ENCODE data around the gene UQCRC2. TPM values are rescaled to one million over a fixed set of nuclear protein-coding genes. Genes with fewer than 3 reads are reported as not detected.
"Not testable (repeated sequence)": the region's sequence is repeated elsewhere in the genome, so short reads cannot be mapped to it uniquely, and the experiment has no call there.

UQCRC2 gene
- total RNA-seq, 2 experiments from 2014 or later, result 198 to 231 TPM

GRCh38 chr16:21989133-21989532 lies 36.0 kb downstream of the UQCRC2 start:
- Mint-ChIP-seq H3K4me1 (peaks cover 11% of the 10 kb centered on the region), H3K4me3 (no peak overlapping the region), H3K36me3 (ENCODE audit: low read depth) (peaks cover 8% of the 10 kb centered on the region), H3K27me3 (no peaks in the 10 kb centered on the region), H3K27ac (no peak overlapping the region), H3K9me3 (no peaks in the 10 kb centered on the region)
- ChIA-PET POLR2A (no interaction called here), CTCF (interaction anchor here (1.4 kb wide), 2 partner anchors 13 to 110 kb away, joined by 3 to 4 read pairs; no protein-coding TSS in a partner anchor)
- DNase-seq, result no peak

GRCh38 chr16:21989751-21990150 lies 36.6 kb downstream of the UQCRC2 start:
- no peaks in the 10 kb centered on the region for H3K27me3 Mint-ChIP-seq
- ChIA-PET POLR2A (no interaction called here), CTCF (interaction anchor here (0.8 to 1.4 kb wide), 5 partner anchors 11 to 199 kb away, joined by 3 to 5 read pairs (median 3); no protein-coding TSS in a partner anchor)
- no peaks in the 10 kb centered on the region for H3K9me3 Mint-ChIP-seq
- DNase-seq, result no peak
- H3K4me3 Mint-ChIP-seq, result no peak overlapping the region
- H3K36me3 Mint-ChIP-seq (ENCODE audit: low read depth), result peaks cover 3% of the 10 kb centered on the region
- peaks cover 11% of the 10 kb centered on the region for H3K4me1 Mint-ChIP-seq
- H3K27ac Mint-ChIP-seq, result no peak overlapping the region

DNA sequence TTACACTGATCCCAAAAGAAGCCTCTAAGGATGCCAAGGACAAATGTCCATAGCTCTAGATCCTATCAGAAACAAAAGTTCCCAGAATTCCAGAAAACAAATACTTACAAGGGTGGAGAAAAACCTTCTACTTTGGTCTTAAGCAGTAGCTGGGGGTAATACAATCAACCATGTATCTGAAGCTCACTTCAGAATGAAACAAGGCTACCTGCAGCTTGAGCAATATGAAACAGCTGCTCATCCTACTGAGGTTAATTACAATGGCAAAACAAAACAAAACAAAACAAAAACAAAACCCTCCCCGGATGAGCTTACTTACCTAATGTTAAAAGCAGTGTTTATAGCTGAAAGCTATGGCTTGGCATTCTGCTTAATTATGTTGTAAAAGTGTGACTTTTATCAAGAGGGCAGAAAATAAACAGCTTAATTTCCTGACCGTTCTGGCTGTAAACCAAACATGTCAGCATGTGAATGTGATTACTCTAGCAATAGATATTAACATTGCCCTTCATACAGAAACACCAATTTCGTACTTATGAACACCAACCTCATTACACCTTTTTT lies 37.3 kb downstream of the UQCRC2 start:
- Mint-ChIP-seq H3K4me1 (peaks cover 13% of the 10 kb centered on the region), H3K4me3 (no peak overlapping the region), H3K27ac (no peak overlapping the region), H3K27me3 (no peaks in the 10 kb centered on the region), H3K9me3 (no peaks in the 10 kb centered on the region), H3K36me3 (ENCODE audit: low read depth) (peaks cover 2% of the 10 kb centered on the region)
- CTCF ChIA-PET, result interaction anchor here (0.8 to 1.5 kb wide), 7 partner anchors 12 to 198 kb away, joined by 3 to 5 read pairs (median 3); no protein-coding TSS in a partner anchor
- POLR2A ChIA-PET, result interaction anchor here (0.6 kb wide), 1 partner anchor 182 kb away, joined by 3 read pairs; no protein-coding TSS in a partner anchor
- no peak for DNase-seq

GRCh38 chr16:21991621-21992020 lies 38.5 kb downstream of the UQCRC2 start:
- Mint-ChIP-seq H3K27me3 (no peaks in the 10 kb centered on the region), H3K4me1 (peaks cover 13% of the 10 kb centered on the region), H3K36me3 (ENCODE audit: low read depth) (no peaks in the 10 kb centered on the region), H3K9me3 (no peaks in the 10 kb centered on the region), H3K4me3 (no peak overlapping the region), H3K27ac (no peak overlapping the region)
- POLR2A ChIA-PET, result no interaction called here
- CTCF ChIA-PET, result interaction anchor here (1.5 kb wide), 2 partner anchors 99 to 197 kb away, joined by 3 to 4 read pairs; no protein-coding TSS in a partner anchor
- no peak for DNase-seq

- no peak for DNase-seq
- no peaks in the 10 kb centered on the region for H3K36me3 Mint-ChIP-seq (ENCODE audit: low read depth)
- H3K4me3 Mint-ChIP-seq, result no peak overlapping the region
- no peak overlapping the region for H3K27ac Mint-ChIP-seq
- POLR2A ChIA-PET, result interaction anchor here (0.6 kb wide), 1 partner anchor 10 kb away, joined by 3 read pairs; no protein-coding TSS in a partner anchor
- H3K4me1 Mint-ChIP-seq, result peaks cover 13% of the 10 kb centered on the region
- no peaks in the 10 kb centered on the region for H3K9me3 Mint-ChIP-seq
- CTCF ChIA-PET, result interaction anchor here (0.7 to 1.0 kb wide), 2 partner anchors 83 to 104 kb away, joined by 4 to 6 read pairs; no protein-coding TSS in a partner anchor
- no peaks in the 10 kb centered on the region for H3K27me3 Mint-ChIP-seq
Measured at GRCh38 chr16:21994856-21995465, 41.8 kb downstream of the UQCRC2 start.

DNA sequence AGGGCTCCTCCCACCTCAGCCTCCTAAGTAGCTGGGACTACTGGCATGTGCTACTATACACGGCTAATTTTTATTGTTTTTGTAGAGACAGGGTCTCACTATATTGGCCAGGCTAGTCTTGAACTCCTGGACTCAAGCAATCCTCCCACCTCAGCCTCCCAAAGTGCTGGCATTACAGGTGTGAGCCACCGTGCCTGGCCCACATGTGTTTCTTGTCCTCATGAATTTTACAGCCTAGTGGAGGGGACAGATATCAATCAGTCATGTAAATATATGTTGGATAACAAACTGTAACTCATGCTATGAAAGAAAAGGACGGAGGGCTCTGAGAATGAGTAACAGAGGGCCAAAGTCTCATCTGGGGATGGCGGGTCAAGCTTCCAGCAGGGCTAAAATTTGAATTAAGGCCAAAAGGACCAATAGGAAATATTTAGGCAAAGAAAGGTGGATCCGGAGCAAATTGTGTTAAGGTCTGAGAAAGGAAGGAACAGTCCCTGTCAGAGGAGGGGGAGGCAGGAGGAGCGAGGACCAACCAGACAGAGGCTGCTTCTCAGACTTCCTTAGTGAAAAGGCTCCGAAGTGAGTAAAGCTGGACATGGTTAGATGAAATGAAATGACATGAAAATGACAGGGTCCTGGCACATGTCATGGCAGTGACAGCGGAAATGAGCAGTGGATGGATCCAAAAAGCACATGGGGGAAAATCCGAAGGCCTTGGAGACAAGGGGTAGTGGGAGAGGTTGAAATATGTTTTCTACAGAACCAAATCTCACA lies 43.9 kb downstream of the UQCRC2 start:
- ChIA-PET POLR2A (no interaction called here), CTCF (interaction anchor here (0.9 to 3.5 kb wide), 3 partner anchors 59 to 192 kb away, joined by 3 to 21 read pairs (median 9); no protein-coding TSS in a partner anchor)
- no peak for DNase-seq
- H3K27me3 Mint-ChIP-seq, result no peaks in the 10 kb centered on the region
- H3K4me3 Mint-ChIP-seq, result no peak overlapping the region
- no peaks in the 10 kb centered on the region for H3K36me3 Mint-ChIP-seq (ENCODE audit: low read depth)
- peaks cover 12% of the 10 kb centered on the region for H3K4me1 Mint-ChIP-seq
- no peak overlapping the region for H3K27ac Mint-ChIP-seq
- H3K9me3 Mint-ChIP-seq, result no peaks in the 10 kb centered on the region

- Mint-ChIP-seq H3K9me3 (no peaks in the 10 kb centered on the region), H3K27me3 (no peaks in the 10 kb centered on the region), H3K4me1 (peaks cover 12% of the 10 kb centered on the region), H3K27ac (no peak overlapping the region), H3K36me3 (ENCODE audit: low read depth) (no peaks in the 10 kb centered on the region), H3K4me3 (no peak overlapping the region)
- no peak for DNase-seq
- CTCF ChIA-PET, result interaction anchor here (0.6 to 3.5 kb wide), 5 partner anchors 60 to 191 kb away, joined by 3 to 21 read pairs (median 3); no protein-coding TSS in a partner anchor
- POLR2A ChIA-PET, result no interaction called here
Measured at GRCh38 chr16:21997697-21998480, 44.7 kb downstream of the UQCRC2 start.

GRCh38 chr16:22001591-22001990 lies 48.4 kb downstream of the UQCRC2 start:
- Mint-ChIP-seq H3K36me3 (ENCODE audit: low read depth) (no peaks in the 10 kb centered on the region), H3K9me3 (no peaks in the 10 kb centered on the region), H3K4me1 (peaks cover 10% of the 10 kb centered on the region), H3K4me3 (no peak overlapping the region), H3K27me3 (no peaks in the 10 kb centered on the region), H3K27ac (no peak overlapping the region)
- ChIA-PET POLR2A (no interaction called here), CTCF (interaction anchor here (0.8 to 2.9 kb wide), 6 partner anchors 12 to 187 kb away, joined by 3 to 21 read pairs (median 4); no protein-coding TSS in a partner anchor)
- no peak for DNase-seq

DNA sequence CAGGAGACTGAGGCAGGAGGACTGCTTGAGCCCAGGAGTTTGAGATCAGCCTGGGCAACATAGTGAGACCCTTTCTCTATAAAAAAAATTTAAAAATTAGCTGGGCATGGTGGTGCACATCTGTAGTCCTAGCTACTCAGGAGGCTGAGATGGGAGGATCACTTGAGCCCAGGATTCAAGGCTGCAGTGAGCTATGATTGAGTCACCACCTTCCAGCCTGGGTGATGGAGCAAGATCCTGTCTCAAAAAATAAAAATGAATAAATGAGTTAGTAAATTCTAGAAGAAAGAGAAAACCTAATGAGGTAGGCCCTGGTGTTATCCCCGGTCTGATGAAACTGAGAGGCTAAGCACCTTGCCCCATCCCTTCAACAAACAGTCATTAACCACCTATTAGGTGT lies 48.9 kb downstream of the UQCRC2 start:
- H3K36me3 Mint-ChIP-seq (ENCODE audit: low read depth); H3K9me3 Mint-ChIP-seq; H3K4me3 Mint-ChIP-seq; POLR2A ChIA-PET; H3K27ac Mint-ChIP-seq; H3K27me3 Mint-ChIP-seq; DNase-seq: not testable (repeated sequence)
- CTCF ChIA-PET, result interaction anchor here (0.8 to 2.9 kb wide), 6 partner anchors 12 to 187 kb away, joined by 3 to 21 read pairs (median 4); no protein-coding TSS in a partner anchor
- H3K4me1 Mint-ChIP-seq, result peaks cover 14% of the 10 kb centered on the region

DNA sequence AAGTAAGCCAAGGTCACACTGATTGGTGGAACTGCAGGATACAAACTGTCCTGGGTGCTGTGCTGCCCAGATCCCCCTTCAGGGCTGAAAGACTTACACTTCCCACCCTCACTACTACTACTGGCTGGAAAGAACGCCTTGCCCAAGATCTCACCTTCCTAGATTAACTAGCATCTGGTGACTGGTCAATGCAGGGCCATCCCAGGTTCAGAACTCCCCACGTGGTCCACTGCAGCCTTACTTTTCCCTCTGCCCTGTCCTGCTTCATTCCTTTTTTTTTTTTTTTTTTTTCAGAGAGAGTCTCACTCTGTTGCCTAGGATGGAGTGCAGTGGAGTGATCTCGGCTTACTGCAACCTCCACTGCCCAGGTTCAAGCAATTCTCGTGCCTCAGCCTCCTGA lies 50.0 kb downstream of the UQCRC2 start:
- ChIA-PET CTCF (interaction anchor here (1.6 to 2.1 kb wide), 2 partner anchors 75 kb away, joined by 9 to 17 read pairs; no protein-coding TSS in a partner anchor), POLR2A (no interaction called here)
- no peak overlapping the region for H3K4me3 Mint-ChIP-seq
- H3K4me1 Mint-ChIP-seq, result peaks cover 19% of the 10 kb centered on the region
- no peaks in the 10 kb centered on the region for H3K36me3 Mint-ChIP-seq (ENCODE audit: low read depth)
- H3K27me3 Mint-ChIP-seq, result no peaks in the 10 kb centered on the region
- H3K27ac Mint-ChIP-seq, result no peak overlapping the region
- H3K9me3 Mint-ChIP-seq, result no peaks in the 10 kb centered on the region
- DNase-seq, result no peak

DNA sequence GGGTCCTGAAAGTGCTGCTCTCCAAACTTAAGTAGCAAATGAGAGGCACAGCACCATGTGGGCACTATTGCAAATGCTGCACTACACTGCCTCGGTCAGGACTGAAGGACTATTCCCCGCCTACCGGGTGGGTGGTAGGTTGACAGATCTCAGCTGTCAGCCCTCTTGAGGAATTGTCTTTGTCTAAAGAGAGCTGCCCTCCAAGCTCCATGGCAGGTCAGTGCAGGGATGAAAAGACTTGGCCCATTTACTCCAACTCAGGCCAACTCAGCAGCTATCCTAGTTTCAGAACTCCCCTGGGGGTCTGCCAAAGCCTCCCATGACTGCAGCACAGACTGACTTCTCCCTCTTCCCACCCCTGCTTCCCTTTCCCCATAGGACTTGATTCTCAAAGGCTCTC lies 51.2 kb downstream of the UQCRC2 start:
- Mint-ChIP-seq H3K9me3 (no peaks in the 10 kb centered on the region), H3K4me3 (no peak overlapping the region), H3K4me1 (peaks cover 24% of the 10 kb centered on the region), H3K36me3 (ENCODE audit: low read depth) (no peaks in the 10 kb centered on the region), H3K27ac (no peak overlapping the region), H3K27me3 (no peaks in the 10 kb centered on the region)
- CTCF ChIA-PET, result interaction anchor here (0.6 to 1.6 kb wide), 6 partner anchors 11 to 184 kb away, joined by 3 to 9 read pairs (median 4); no protein-coding TSS in a partner anchor
- DNase-seq, result no peak
- POLR2A ChIA-PET, result interaction anchor here (1.2 kb wide), 1 partner anchor 10 kb away, joined by 3 read pairs; no protein-coding TSS in a partner anchor

DNA sequence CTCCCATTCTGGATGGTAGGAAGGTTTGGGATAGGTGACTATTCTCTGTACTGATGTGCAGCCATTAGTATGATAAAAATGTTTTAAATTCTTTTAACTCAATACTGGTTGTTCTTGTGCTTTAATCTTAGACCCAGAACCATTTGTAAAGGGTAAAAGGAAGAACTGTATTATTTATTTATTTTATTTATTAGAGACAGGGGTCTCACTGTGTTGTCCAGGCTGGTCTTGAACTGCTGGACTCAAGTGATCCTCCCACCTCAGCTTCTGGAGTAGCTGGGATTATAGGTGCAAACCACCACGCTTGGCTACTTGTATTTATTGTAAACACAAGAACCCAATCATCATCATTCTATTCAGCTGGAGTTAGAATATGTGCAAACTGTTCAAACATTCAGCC lies 52.6 kb downstream of the UQCRC2 start:
- peaks cover 28% of the 10 kb centered on the region for H3K4me1 Mint-ChIP-seq
- ChIA-PET CTCF (interaction anchor here (1.8 to 4.5 kb wide), 3 partner anchors 14 to 183 kb away, joined by 6 to 24 read pairs (median 20); no protein-coding TSS in a partner anchor), POLR2A (no interaction called here)
- H3K4me3 Mint-ChIP-seq, result no peak overlapping the region
- H3K27me3 Mint-ChIP-seq, result no peaks in the 10 kb centered on the region
- no peak overlapping the region for H3K27ac Mint-ChIP-seq
- H3K9me3 Mint-ChIP-seq, result no peaks in the 10 kb centered on the region
- peaks cover 5% of the 10 kb centered on the region for H3K36me3 Mint-ChIP-seq (ENCODE audit: low read depth)
- no peak for DNase-seq

Measured in activated CD4-positive, alpha-beta T cell treated with anti-CD3 and anti-CD28 coated beads, Interleukin-2, amount 10 ng/mL, durations not matched to agents 7 days and 5 days (primary cell).